Loucy (cell line): Measurements from ENCODE around the gene COG2.
"Not testable (repeated sequence)": the region's sequence is repeated elsewhere in the genome, so short reads cannot be mapped to it uniquely, and the experiment has no call there.

Experiments used
- H2AFZ ChIP-seq: fragments of 200-600 bp; sonication (generic); 2 replicates; pipeline ENCODE4 v1.6.0; 2016; ENCODE audit warnings: antibody characterized with exemption, mild to moderate bottlenecking, low read length, moderate library complexity
- H3F3A ChIP-seq: fragments of 200-600 bp; 2 replicates; pipeline ENCODE4 v1.6.0; 2016; ENCODE audit warnings: antibody characterized with exemption, low read depth, mild to moderate bottlenecking
- H3K27me3 ChIP-seq: fragments of 200-600 bp; sonication (generic); 2 replicates; pipeline ENCODE4 v1.6.1; 2014; ENCODE audit warnings: low read length, mild to moderate bottlenecking; ENCODE audit not compliant: insufficient read depth, poor library complexity, severe bottlenecking
- H3K36me3 ChIP-seq: fragments of 200-600 bp; sonication (generic); 2 replicates; pipeline ENCODE4 v1.6.1; 2016; ENCODE audit warnings: low read length; ENCODE audit not compliant: insufficient read depth
- H3K4me1 ChIP-seq: fragments of 200-600 bp; sonication (generic); 2 replicates; pipeline ENCODE4 v1.5.1; 2014; ENCODE audit warnings: low read length, mild to moderate bottlenecking; ENCODE audit not compliant: insufficient read depth, poor library complexity, severe bottlenecking
- H3K4me2 ChIP-seq: fragments of 200-600 bp; sonication (generic); 2 replicates; pipeline ENCODE4 v1.6.0; 2014; ENCODE audit warnings: antibody characterized with exemption, low read length, low read depth, mild to moderate bottlenecking; ENCODE audit not compliant: poor library complexity, severe bottlenecking
- H3K4me3 ChIP-seq: fragments of 200-600 bp; sonication (generic); 2 replicates; pipeline ENCODE4 v1.5.1; 2014; ENCODE audit warnings: low read length, mild to moderate bottlenecking, mixed read lengths; ENCODE audit not compliant: poor library complexity, severe bottlenecking
- H3K79me2 ChIP-seq: fragments of 200-600 bp; sonication (generic); 2 replicates; pipeline ENCODE4 v1.6.1; 2014; ENCODE audit warnings: low read length; ENCODE audit not compliant: insufficient read depth
- H3K9ac ChIP-seq: fragments of 200-600 bp; sonication (generic); 2 replicates; pipeline ENCODE4 v1.6.0; 2014; ENCODE audit warnings: mild to moderate bottlenecking, low read depth, low read length, moderate library complexity; ENCODE audit not compliant: poor library complexity, severe bottlenecking
- H3K9me2 ChIP-seq: fragments of 200-600 bp; sonication (generic); replicated peaks from 2 replicates; pipeline ENCODE4 v1.6.1; 2016; ENCODE audit warnings: low read depth, low read length, mixed read lengths
- H3K9me3 ChIP-seq: fragments of 200-600 bp; sonication (generic); 2 replicates; pipeline ENCODE4 v1.6.1; 2014; ENCODE audit warnings: mild to moderate bottlenecking, antibody characterized with exemption, low read length, low read depth; ENCODE audit not compliant: insufficient read depth
- H4K20me1 ChIP-seq: fragments of 200-600 bp; sonication (generic); 2 replicates; pipeline ENCODE4 v1.6.0; 2014; ENCODE audit warnings: antibody characterized with exemption, low read length, mild to moderate bottlenecking; ENCODE audit not compliant: insufficient read depth, poor library complexity, severe bottlenecking
- CTCF ChIP-seq: fragments of 200-600 bp; sonication (generic); conservative IDR thresholded peaks from 2 replicates; pipeline ENCODE4 v1.5.1; 2014; ENCODE audit warnings: mild to moderate bottlenecking, antibody characterized with exemption, low read length
- EZH2phosphoT487 ChIP-seq: fragments of 200-600 bp; IDR thresholded peaks from 2 replicates; pipeline ENCODE4 v1.6.1; 2018; ENCODE audit warnings: antibody characterized with exemption, mild to moderate bottlenecking, moderate library complexity, borderline replicate concordance

The COG2 gene

GRCh38 chr1:230650300-230650699 lies 8.0 kb downstream of the COG2 start:
- no peak overlapping the region for H3K9ac ChIP-seq
- no peak overlapping the region for H3K4me2 ChIP-seq
- H4K20me1 ChIP-seq: peaks cover 11% of the 10 kb centered on the region
- no peak overlapping the region for H3K4me3 ChIP-seq
- peaks cover 4% of the 10 kb centered on the region; the same call in 1 of the 2 replicates for H3K9me3 ChIP-seq
- no peaks in the 10 kb centered on the region for H3F3A ChIP-seq
- peaks cover 77% of the 10 kb centered on the region for H3K79me2 ChIP-seq
- H3K36me3 ChIP-seq: no peaks in the 10 kb centered on the region
- peaks cover 22% of the 10 kb centered on the region for H3K4me1 ChIP-seq
- no peaks in the 10 kb centered on the region for H3K27me3 ChIP-seq
- no peaks in the 10 kb centered on the region for H3K9me2 ChIP-seq
- H2AFZ ChIP-seq: no peak overlapping the region
- TF ChIP-seq CTCF: no peak
- TF ChIP-seq EZH2phosphoT487: no peak

- H3K9ac ChIP-seq: no peak overlapping the region
- peaks cover 21% of the 10 kb centered on the region for H3K4me1 ChIP-seq
- no peak overlapping the region for H3K4me3 ChIP-seq
- H3K27me3 ChIP-seq: no peaks in the 10 kb centered on the region
- peaks cover 4% of the 10 kb centered on the region; the same call in 1 of the 2 replicates for H3K9me3 ChIP-seq
- peaks cover 69% of the 10 kb centered on the region for H3K79me2 ChIP-seq
- no peaks in the 10 kb centered on the region for H3F3A ChIP-seq
- H2AFZ ChIP-seq: no peak overlapping the region
- no peak overlapping the region for H3K4me2 ChIP-seq
- H3K36me3 ChIP-seq: no peaks in the 10 kb centered on the region
- peaks cover 10% of the 10 kb centered on the region for H4K20me1 ChIP-seq
- no peaks in the 10 kb centered on the region for H3K9me2 ChIP-seq
- no peak for TF ChIP-seq EZH2phosphoT487
These were observed 9.0 kb downstream of the COG2 start for GRCh38 chr1:230651235-230651634.

GRCh38 chr1:230656719-230657118 lies 14.4 kb downstream of the COG2 start:
- H3K9ac ChIP-seq, H3K4me3 ChIP-seq: not testable (repeated sequence)
- H3K79me2 ChIP-seq: peaks cover 18% of the 10 kb centered on the region; the same call in 1 of the 2 replicates

GRCh38 chr1:230658103-230658502 lies 15.8 kb downstream of the COG2 start:
- H3K4me1 ChIP-seq, H2AFZ ChIP-seq, H3K9ac ChIP-seq, H3F3A ChIP-seq, H3K27me3 ChIP-seq, H3K9me2 ChIP-seq, H3K4me3 ChIP-seq, H3K9me3 ChIP-seq, H4K20me1 ChIP-seq, H3K4me2 ChIP-seq, H3K79me2 ChIP-seq: not testable (repeated sequence)
- peaks cover 40% of the 10 kb centered on the region; the same call in 1 of the 2 replicates for H3K36me3 ChIP-seq

More at GRCh38 chr1:230656719-230657118, 14.4 kb downstream of the COG2 start:
- not testable (repeated sequence) for H2AFZ ChIP-seq, H3F3A ChIP-seq, H3K4me1 ChIP-seq, H3K9me2 ChIP-seq, H3K27me3 ChIP-seq, H4K20me1 ChIP-seq, H3K9me3 ChIP-seq, H3K4me2 ChIP-seq
- peaks cover 28% of the 10 kb centered on the region; the same call in 1 of the 2 replicates for H3K36me3 ChIP-seq
